Astrocyte of the cerebellum (primary cell): ENCODE data around the gene KRT83.
"Not testable (repeated sequence)": the region's sequence is repeated elsewhere in the genome, so short reads cannot be mapped to it uniquely, and the experiment has no call there.

Source experiments
- DNase-seq: peaks from one replicate; pipeline ENCODE4 v3.0.0-alpha.2; 2011; ENCODE audit warnings: low read depth
- H3K4me3 ChIP-seq: 2 replicates; pipeline ENCODE4 v1.5.1; 2011; ENCODE audit warnings: mild to moderate bottlenecking, low read depth, low read length, moderate library complexity
- CTCF ChIP-seq: IDR thresholded peaks from 2 replicates; pipeline ENCODE4 v1.5.1; 2012; ENCODE audit warnings: low read length, low read depth, moderate library complexity, mild to moderate bottlenecking; ENCODE audit errors: missing control alignments
- in situ Hi-C: cut with HindIII; loops from 2 replicates; pipeline ENCODE4 v1.10.0; 2017; ENCODE audit warnings: low sequenced_read_pairs

Gene KRT83

DNA sequence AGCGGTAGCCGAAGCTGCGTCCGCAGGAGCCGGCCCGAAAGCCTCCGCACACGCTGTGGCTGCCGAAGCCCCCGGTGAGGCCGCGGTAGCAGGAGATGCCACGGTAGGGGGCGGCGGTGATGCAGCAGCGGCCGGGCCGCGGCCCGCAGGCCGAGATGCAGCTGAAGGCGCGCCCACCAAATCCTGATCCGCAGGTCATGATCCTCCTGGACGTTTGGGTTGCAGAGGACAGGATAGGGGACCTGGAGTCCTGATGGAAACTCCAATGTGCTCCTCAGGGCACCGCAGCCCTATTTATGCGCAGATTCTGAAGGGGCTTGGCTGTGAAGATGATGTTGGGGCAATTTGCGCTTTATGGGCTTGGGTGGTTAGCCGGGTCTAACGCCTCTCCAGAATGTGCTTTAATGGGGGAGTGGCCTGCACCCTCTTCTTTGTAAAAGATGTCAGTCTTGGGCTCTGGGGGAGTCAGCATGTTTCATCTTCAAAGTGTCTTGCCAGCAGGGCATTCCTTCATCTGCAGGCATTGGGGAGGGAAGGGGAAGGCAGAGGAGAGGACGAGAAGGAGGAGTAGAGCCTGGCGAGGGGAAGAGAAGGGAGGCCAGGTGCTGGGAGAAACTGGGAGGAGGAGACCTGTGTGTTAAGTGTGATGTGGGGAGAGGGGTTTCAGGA, 29.8 kb downstream of the KRT83 start, which contains the start of gene KRT81:
Gene KRT81, minus strand, starts transcription at position 268 of the 669 bp plus-strand sequence. Its CDS starts 69 bp downstream, at position 199.
- in situ Hi-C loops, result no loop called here
- TF ChIP-seq CTCF, result no peak
- DNase-seq, result no peak
- no peak within 1 kb of the TSS for H3K4me3 ChIP-seq

- in situ Hi-C loops, H3K4me3 ChIP-seq, DNase-seq: not testable (repeated sequence)
Observed at GRCh38 chr12:52290483-52291134, 30.6 kb downstream of the KRT83 start.

DNA sequence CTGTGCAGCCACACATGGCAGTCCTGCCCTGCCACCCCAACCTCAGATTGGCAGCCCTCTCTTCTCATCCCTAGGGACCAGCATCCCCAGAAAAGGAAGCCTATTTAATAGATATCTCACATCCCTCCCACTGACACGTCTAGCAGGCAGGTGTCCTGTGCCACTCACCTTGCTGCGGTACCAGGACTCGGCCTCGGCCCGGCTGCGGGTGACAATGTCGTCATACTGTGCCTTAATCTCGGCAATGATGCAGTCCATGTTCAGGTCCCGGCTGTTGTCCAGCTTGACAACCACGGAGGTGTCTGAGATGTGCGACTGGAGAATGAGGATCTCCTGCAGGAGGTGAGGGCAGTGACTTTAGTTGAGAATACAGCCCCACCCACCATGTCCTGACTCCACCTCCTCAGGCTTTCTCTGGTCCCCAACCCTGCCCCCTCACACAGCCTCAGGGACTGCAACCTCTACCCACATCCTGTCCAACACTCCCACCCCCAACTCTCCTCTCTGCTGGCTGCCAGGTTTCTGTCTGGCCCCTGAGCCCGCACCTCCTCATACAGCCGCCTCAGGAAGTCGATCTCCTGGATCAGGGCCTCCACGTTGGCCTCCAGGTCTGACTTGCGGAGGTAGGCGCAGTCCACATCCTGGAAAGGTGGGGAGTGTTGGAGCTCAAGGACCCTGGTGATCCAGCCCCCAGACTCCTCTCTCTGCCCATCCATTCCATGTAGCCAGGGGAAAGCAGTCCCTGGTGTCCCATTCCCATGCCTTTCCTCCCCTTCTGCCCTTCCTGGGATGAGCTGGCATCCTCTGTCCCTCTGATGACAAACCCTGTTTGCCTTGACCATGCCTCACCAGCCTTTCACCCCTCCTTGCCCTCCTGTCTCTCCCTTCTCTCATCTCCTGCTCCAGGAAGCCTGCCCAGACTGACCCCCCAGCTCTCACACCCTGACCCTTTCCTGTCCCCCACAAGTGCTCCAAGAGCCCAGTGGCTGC, 33.1 kb downstream of the KRT83 start:
- in situ Hi-C loops, H3K4me3 ChIP-seq, DNase-seq: not testable (repeated sequence)

DNA sequence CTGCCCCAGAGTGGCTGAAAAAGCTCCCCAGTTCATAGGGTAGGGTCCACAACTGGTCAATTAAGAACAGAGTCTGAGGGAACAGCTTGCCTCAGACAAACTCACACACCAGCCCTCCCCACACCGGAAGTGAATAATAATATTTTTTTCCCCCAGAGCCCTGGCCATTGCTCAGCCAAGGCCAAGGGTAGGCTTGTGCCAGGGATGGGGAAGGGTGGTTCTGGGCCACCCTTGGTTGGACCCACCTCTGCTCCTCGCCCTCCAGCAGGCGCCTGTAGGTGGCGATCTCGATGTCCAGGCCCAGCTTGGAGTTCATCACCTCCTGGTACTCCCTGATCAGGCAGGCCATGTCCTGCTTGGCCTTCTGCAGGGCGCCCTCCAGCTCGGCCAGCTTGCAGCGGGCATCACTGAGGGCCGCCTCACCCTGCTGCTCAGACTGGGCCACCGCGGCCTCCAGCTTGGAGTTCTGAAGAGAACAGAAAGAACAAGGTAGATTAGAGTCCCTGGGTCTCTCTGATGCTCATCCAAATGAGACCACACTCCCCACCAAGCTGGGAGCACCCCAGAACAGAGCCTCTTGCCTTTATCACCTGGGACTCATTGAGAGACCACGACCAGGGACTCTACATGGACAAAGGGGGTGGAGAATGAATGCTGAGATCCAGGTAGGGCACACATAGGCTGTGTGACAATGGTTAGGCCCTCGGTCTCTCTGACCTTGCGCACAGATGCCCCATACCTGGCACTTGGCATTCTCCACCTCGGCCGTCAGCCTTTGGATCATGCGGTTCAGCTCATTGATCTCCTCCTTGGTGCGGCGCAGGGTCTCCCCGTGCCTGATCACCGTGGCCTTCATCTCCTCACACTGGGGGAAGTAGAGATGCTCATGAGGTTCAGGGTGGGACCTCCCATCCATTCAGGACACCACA, 34.1 kb downstream of the KRT83 start:
- in situ Hi-C loops, H3K4me3 ChIP-seq, DNase-seq: not testable (repeated sequence)

GRCh38 chr12:52285851-52286530, 35.2 kb downstream of the KRT83 start:
- no peak overlapping the region for H3K4me3 ChIP-seq
- in situ Hi-C loops, result no loop called here
- TF ChIP-seq CTCF, result no peak
- no peak for DNase-seq

GRCh38 chr12:52285172-52285745, 35.9 kb downstream of the KRT83 start:
- no peak for TF ChIP-seq CTCF
- no peak overlapping the region for H3K4me3 ChIP-seq
- no peak for DNase-seq
- in situ Hi-C loops, result no loop called here

DNA sequence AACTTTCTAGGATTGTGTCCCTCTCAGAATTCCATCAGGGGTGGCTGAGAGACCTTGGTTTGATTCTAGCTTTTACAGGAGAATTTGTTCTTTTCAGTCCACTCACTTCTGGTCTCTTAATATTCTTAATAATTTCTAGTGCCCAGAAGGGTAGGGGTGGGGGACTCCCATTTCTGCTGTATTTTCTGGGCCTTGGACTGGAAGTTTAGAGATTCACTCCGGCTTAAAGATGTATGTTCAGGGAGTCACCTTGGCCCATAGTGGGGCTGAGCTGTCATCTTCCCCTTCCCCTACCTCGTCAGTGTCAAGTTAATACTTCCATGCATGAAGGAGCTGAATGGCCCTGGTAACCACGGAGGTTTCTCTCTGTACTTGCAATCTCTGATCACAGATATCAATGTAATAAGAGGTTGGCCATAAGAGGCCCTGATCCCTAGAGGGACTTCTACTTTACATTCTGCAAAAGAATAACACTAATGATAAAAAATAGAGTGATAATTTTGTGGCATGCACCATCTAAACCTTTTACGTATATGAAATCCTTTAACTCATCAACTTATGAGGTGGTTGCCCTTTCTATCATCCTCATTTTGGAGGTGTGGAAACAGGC, 36.5 kb downstream of the KRT83 start:
- H3K4me3 ChIP-seq, result no peak overlapping the region
- no peak for TF ChIP-seq CTCF
- no peak for DNase-seq
- in situ Hi-C loops, result loop anchor here (5.0 kb wide), 1 partner anchor 72 kb away; no protein-coding TSS in a partner anchor
